ENCODE results near the gene DEDD. TPM values are rescaled to one million over a fixed set of nuclear protein-coding genes. Genes with fewer than 3 reads are reported as not detected.
"Not testable (repeated sequence)": the region's sequence is repeated elsewhere in the genome, so short reads cannot be mapped to it uniquely, and the experiment has no call there.

The DEDD gene
- total RNA-seq, 1 experiment from 2014 or later: 40.4 TPM

DNA sequence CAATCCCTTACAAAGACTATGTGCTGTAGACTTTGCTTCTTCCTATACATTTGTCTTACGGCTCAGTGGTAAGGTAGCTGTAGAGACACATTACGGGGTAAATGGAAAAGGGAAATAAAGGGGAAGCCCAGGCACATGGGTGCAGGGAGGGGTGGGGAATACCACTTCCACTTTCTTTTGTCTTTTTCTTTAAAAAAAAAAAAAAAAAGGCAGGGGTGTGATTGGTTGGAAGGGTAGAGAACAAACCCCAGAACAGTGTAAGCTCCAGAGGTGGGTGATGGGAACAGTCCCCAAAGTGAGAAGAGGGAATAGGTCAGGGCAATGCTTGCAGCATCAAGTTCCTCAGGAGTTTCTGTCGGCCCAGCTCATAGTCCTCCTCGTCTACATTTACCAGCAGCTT is 10.6 kb downstream of the DEDD start:
- CTCF ChIA-PET: interaction anchor here (0.7 to 0.8 kb wide), 2 partner anchors 104 to 151 kb away, joined by 4 to 9 read pairs; partner anchors contain the start of gene TOMM40L
- TF ChIP-seq, protein P1, sequence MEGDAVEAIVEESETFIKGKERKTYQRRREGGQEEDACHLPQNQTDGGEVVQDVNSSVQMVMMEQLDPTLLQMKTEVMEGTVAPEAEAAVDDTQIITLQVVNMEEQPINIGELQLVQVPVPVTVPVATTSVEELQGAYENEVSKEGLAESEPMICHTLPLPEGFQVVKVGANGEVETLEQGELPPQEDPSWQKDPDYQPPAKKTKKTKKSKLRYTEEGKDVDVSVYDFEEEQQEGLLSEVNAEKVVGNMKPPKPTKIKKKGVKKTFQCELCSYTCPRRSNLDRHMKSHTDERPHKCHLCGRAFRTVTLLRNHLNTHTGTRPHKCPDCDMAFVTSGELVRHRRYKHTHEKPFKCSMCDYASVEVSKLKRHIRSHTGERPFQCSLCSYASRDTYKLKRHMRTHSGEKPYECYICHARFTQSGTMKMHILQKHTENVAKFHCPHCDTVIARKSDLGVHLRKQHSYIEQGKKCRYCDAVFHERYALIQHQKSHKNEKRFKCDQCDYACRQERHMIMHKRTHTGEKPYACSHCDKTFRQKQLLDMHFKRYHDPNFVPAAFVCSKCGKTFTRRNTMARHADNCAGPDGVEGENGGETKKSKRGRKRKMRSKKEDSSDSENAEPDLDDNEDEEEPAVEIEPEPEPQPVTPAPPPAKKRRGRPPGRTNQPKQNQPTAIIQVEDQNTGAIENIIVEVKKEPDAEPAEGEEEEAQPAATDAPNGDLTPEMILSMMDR (IDR thresholded peaks at IDR 0.05; ENCODE audit: unreplicated experiment): no peak
- H3K36me3 Mint-ChIP-seq (ENCODE audit: insufficient read depth, unreplicated experiment): peaks cover 90% of the 10 kb centered on the region
- no peak overlapping the region for H3K27ac Mint-ChIP-seq (ENCODE audit: unreplicated experiment)
- H3K27me3 Mint-ChIP-seq (ENCODE audit: unreplicated experiment): no peaks in the 10 kb centered on the region
- peaks cover 16% of the 10 kb centered on the region for H3K4me1 Mint-ChIP-seq (ENCODE audit: low read depth, unreplicated experiment)
- no peaks in the 10 kb centered on the region for H3K9me3 Mint-ChIP-seq (ENCODE audit: low read depth, unreplicated experiment)
- no peak overlapping the region for H3K4me3 Mint-ChIP-seq (ENCODE audit: low read depth, unreplicated experiment)
- DNase-seq: no peak
- no TSS peak for BruUV-seq (replicated peaks)
- intact Hi-C loops (cut with micrococcal nuclease; ENCODE audit: unreplicated experiment): no loop called here

DNA sequence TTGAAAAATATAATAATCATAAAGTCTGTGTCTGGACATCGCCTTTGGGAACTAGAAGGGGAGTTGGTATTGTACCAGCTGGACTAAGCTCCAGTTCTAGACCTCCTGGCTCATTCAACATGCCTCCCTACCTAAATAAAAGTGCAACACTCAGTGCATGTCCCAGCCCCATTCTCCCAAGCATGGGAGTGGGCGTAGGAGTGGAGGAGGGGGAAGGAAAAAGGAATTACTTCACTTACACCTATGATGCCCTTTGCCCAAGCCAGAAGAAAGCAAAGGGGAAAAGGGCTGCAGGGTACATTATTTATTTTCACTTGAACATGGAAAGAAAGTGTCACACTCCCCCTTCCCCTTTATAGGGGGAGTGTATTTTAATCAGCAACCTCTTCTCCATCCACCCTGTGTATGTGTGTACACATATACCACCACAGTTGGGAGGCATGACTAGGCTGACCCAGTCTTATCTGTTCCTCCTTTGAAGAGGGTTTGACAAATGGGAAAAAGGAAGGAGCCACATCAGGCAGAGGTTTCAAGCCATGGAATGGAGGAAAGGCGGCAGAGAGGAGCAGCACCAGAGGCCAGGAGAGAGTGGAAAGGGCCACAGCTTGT is 11.3 kb downstream of the DEDD start:
- Mint-ChIP-seq H3K27ac (ENCODE audit: unreplicated experiment) (no peak overlapping the region), H3K9me3 (ENCODE audit: low read depth, unreplicated experiment) (no peaks in the 10 kb centered on the region), H3K36me3 (ENCODE audit: insufficient read depth, unreplicated experiment) (peaks cover 90% of the 10 kb centered on the region), H3K27me3 (ENCODE audit: unreplicated experiment) (no peaks in the 10 kb centered on the region), H3K4me1 (ENCODE audit: low read depth, unreplicated experiment) (peaks cover 23% of the 10 kb centered on the region), H3K4me3 (ENCODE audit: low read depth, unreplicated experiment) (no peak overlapping the region)
- CTCF ChIA-PET: interaction anchor here (0.6 to 0.8 kb wide), 4 partner anchors 23 to 898 kb away, joined by 4 to 9 read pairs (median 5); partner anchors contain the start of gene TOMM40L
- TF ChIP-seq, protein P1 (IDR thresholded peaks at IDR 0.05; ENCODE audit: unreplicated experiment): no peak
- BruUV-seq (replicated peaks): no TSS peak
- no peak for DNase-seq
- intact Hi-C loops (cut with micrococcal nuclease; ENCODE audit: unreplicated experiment): no loop called here

DNA sequence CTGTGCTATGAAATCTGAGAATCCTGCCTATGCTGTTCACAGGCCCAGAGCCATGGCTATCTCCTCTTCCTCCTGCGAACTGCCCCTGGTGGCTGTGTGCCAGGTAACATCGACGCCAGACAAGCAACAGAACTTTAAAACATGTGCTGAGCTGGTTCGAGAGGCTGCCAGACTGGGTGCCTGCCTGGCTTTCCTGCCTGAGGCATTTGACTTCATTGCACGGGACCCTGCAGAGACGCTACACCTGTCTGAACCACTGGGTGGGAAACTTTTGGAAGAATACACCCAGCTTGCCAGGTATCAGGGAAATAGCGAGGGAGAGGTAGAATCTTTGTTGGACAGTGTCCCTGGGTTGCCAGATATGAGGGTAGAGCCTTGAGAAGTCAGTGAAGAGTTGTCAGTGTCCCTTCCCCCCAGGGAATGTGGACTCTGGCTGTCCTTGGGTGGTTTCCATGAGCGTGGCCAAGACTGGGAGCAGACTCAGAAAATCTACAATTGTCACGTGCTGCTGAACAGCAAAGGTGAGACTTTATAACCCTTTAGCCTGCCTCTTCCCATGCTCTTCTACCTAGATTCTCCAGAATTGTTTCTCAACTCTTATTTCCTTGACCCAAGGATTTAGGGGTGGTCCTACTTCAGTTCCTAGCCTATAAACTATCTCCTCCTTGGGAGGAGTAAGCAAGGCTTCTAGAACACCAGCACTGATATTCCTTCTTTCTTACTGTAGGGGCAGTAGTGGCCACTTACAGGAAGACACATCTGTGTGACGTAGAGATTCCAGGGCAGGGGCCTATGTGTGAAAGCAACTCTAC is 13.2 kb downstream of the DEDD start:
- intact Hi-C loops (cut with micrococcal nuclease; ENCODE audit: unreplicated experiment): loop anchor here (2.0 kb wide), 1 partner anchor 14 kb away; the partner anchor contains the start of gene DEDD
- no peaks in the 10 kb centered on the region for H3K27me3 Mint-ChIP-seq (ENCODE audit: unreplicated experiment)
- DNase-seq: peak; percentile 36
- H3K4me3 Mint-ChIP-seq (ENCODE audit: low read depth, unreplicated experiment): peak overlapping the region; percentile 99
- TF ChIP-seq, protein P1 (IDR thresholded peaks at IDR 0.05; ENCODE audit: unreplicated experiment): peak; percentile 59
- H3K4me1 Mint-ChIP-seq (ENCODE audit: low read depth, unreplicated experiment): peaks cover 38% of the 10 kb centered on the region
- no peaks in the 10 kb centered on the region for H3K9me3 Mint-ChIP-seq (ENCODE audit: low read depth, unreplicated experiment)
- peaks cover 93% of the 10 kb centered on the region for H3K36me3 Mint-ChIP-seq (ENCODE audit: insufficient read depth, unreplicated experiment)
- CTCF ChIA-PET: no interaction called here
- H3K27ac Mint-ChIP-seq (ENCODE audit: unreplicated experiment): peak overlapping the region; percentile 95
- no TSS peak for BruUV-seq (replicated peaks)

DNA sequence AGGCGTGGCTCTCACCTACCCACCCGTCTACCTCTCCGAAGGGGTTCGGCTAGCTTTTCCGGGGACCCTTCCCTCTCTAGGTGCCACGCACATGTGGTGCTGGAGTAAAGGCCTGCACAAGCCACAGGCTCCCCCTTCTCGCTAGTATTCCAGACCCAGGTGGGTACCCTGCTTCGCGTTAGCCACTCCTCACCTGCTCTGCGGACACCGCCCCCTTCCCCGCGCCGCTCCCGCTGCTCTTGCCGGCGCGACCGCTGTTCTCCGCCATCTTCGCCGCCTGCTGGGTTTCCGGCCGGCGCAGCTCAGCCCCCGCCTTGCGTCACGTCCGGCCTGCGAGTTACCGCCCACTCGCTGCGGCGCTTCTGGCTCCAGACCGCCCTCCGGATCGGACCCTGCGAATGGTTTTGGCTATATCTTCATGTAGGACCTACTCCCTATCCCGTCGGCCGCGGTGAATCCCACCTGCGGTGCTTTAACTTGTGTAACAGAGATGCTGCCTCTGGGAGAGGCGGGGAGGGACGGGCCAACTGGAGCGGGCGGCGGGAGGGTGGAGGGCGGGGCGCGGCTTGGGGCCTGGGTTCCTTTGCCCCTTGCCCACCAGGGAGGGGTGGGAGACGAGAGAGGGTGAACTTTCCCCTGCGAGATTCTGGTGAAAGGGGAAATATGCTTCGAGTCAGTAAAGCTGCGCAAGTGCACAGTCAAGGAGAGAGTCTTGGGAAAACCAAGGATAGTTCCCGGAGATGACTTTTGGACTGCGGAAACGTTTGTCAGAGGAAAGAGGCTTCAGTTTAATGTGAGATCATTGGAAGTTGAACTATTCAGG is 14.5 kb downstream of the DEDD start, which contains the start of the genes NIT1 and PFDN2:
Gene NIT1 (plus strand): TSS at position 347 of the 823 bp plus-strand sequence. CDS start 72 bp downstream, at position 419.
Gene PFDN2 (minus strand): TSS at position 279 of the 823 bp plus-strand sequence. CDS start 11 bp downstream, at position 268.
- Mint-ChIP-seq H3K4me3 (ENCODE audit: low read depth, unreplicated experiment) (peak within 1 kb of the TSS; percentile 99), H3K27ac (ENCODE audit: unreplicated experiment) (peak within 1 kb of the TSS; percentile 95), H3K9me3 (ENCODE audit: low read depth, unreplicated experiment) (no peaks in the 10 kb centered on the region), H3K36me3 (ENCODE audit: insufficient read depth, unreplicated experiment) (peaks cover 86% of the 10 kb centered on the region), H3K27me3 (ENCODE audit: unreplicated experiment) (no peaks in the 10 kb centered on the region), H3K4me1 (ENCODE audit: low read depth, unreplicated experiment) (peaks cover 52% of the 10 kb centered on the region)
- TF ChIP-seq, protein P1 (IDR thresholded peaks at IDR 0.05; ENCODE audit: unreplicated experiment): peak; percentile 0
- CTCF ChIA-PET: interaction anchor here (0.7 to 1.6 kb wide), 6 partner anchors 10 to 32 kb away, joined by 3 to 8 read pairs (median 5); no protein-coding TSS in a partner anchor
- no TSS peak for BruUV-seq (replicated peaks)
- intact Hi-C loops (cut with micrococcal nuclease; ENCODE audit: unreplicated experiment): loop anchor here (2.0 kb wide), 1 partner anchor 15 kb away; the partner anchor contains the start of gene DEDD
- DNase-seq: peak; percentile 91

DNA sequence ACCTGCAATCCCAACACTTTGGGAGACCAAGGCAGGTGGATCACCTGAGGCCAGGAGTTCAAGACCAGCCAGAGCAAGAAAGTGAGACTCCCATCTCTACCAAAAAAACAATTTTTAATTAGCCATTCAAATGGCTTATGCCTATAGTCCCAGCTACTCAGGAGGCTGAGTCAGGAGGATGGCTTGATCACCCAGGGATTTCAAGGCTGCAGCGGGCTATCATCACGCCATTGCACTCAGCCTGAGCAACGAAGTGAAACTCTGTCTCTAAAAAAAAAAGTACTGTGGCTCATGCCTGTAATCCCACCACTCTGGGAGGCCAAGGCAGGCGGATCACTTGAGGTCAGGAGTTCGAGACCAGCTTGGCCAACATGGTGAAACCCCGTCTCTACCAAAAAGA is 16.5 kb downstream of the DEDD start:
- peak overlapping the region; percentile 99 for H3K4me3 Mint-ChIP-seq (ENCODE audit: low read depth, unreplicated experiment)
- H3K27me3 Mint-ChIP-seq (ENCODE audit: unreplicated experiment); H3K9me3 Mint-ChIP-seq (ENCODE audit: low read depth, unreplicated experiment); BruUV-seq (replicated peaks); CTCF ChIA-PET; DNase-seq; intact Hi-C loops (cut with micrococcal nuclease; ENCODE audit: unreplicated experiment): not testable (repeated sequence)
- H3K36me3 Mint-ChIP-seq (ENCODE audit: insufficient read depth, unreplicated experiment): peaks cover 72% of the 10 kb centered on the region
- H3K4me1 Mint-ChIP-seq (ENCODE audit: low read depth, unreplicated experiment): peaks cover 62% of the 10 kb centered on the region
- H3K27ac Mint-ChIP-seq (ENCODE audit: unreplicated experiment): peak overlapping the region; percentile 94
